SU-DHL-6 (cell line): ENCODE measurements around the gene LTBP1.

Source experiments
- H2AFZ ChIP-seq: fragments of 200-600 bp; sonication (generic); 2 replicates; pipeline ENCODE4 v1.6.1; 2014; ENCODE audit warnings: low read depth, mild to moderate bottlenecking, moderate library complexity, mixed read lengths, antibody characterized with exemption, low read length; ENCODE audit not compliant: severe bottlenecking
- H3F3A ChIP-seq: fragments of 200-600 bp; shearing (Covaris generic); 2 replicates; pipeline ENCODE4 v1.6.0; 2016; ENCODE audit warnings: antibody characterized with exemption, mild to moderate bottlenecking; ENCODE audit not compliant: insufficient read depth
- H3K27ac ChIP-seq: fragments of 200-600 bp; sonication (generic); 2 replicates; pipeline ENCODE4 v1.5.1; 2016; ENCODE audit warnings: low read depth, mild to moderate bottlenecking, low read length, moderate library complexity, mixed read lengths
- H3K27me3 ChIP-seq: fragments of 200-600 bp; sonication (generic), shearing (Covaris generic); 2 replicates; pipeline ENCODE4 v1.6.0; 2014; ENCODE audit warnings: mild to moderate bottlenecking, low read length
- H3K36me3 ChIP-seq: fragments of 200-600 bp; sonication (generic); 2 replicates; pipeline ENCODE4 v1.6.1; 2014; ENCODE audit warnings: mild to moderate bottlenecking, low read length, mixed read lengths
- H3K4me2 ChIP-seq: fragments of 300-600, 200-600 bp; shearing (Covaris generic), sonication (generic); 2 replicates; pipeline ENCODE4 v1.6.0; 2014; ENCODE audit warnings: low read length, low read depth, mild to moderate bottlenecking; ENCODE audit not compliant: poor library complexity, severe bottlenecking
- H3K4me3 ChIP-seq: fragments of 200-600 bp; sonication (generic); 2 replicates; pipeline ENCODE4 v1.5.1; 2014; ENCODE audit warnings: antibody characterized with exemption, low read length, mild to moderate bottlenecking, mixed read lengths; ENCODE audit not compliant: insufficient read depth, poor library complexity, severe bottlenecking
- H3K79me2 ChIP-seq: fragments of 200-600 bp; sonication (generic); 2 replicates; pipeline ENCODE4 v1.6.1; 2014; ENCODE audit warnings: mild to moderate bottlenecking, low read length, moderate library complexity; ENCODE audit not compliant: insufficient read depth
- H3K9ac ChIP-seq: fragments of 200-600 bp; sonication (generic); 2 replicates; pipeline ENCODE4 v1.7.0; 2014; ENCODE audit warnings: mild to moderate bottlenecking, low read length
- H3K9me2 ChIP-seq: fragments of 200-600 bp; sonication (generic); replicated peaks from 2 replicates; pipeline ENCODE4 v1.6.1; 2014; ENCODE audit warnings: low read length; ENCODE audit not compliant: insufficient read depth
- H3K9me3 ChIP-seq: fragments of 200-600 bp; sonication (generic); 2 replicates; pipeline ENCODE4 v1.6.1; 2014; ENCODE audit warnings: low read length, mixed read lengths; ENCODE audit not compliant: insufficient read depth
- H4K20me1 ChIP-seq: fragments of 200-600 bp; sonication (generic); 2 replicates; pipeline ENCODE4 v1.6.1; 2014; ENCODE audit warnings: low read depth, mild to moderate bottlenecking, antibody characterized with exemption, low read length, moderate library complexity, mixed read lengths
- CTCF ChIP-seq: fragments of 200-600 bp; sonication (generic); IDR thresholded peaks from one replicate; pipeline ENCODE4 v1.5.1; 2017; ENCODE audit warnings: antibody characterized with exemption, mild to moderate bottlenecking, low read length, moderate library complexity; ENCODE audit not compliant: insufficient read depth, poor library complexity, severe bottlenecking
- EZH2phosphoT487 ChIP-seq: fragments of 200-600 bp; sonication (generic), shearing (Covaris generic); conservative IDR thresholded peaks from 2 replicates; pipeline ENCODE4 v1.6.1; 2018; ENCODE audit warnings: mild to moderate bottlenecking, antibody characterized with exemption, low read length, moderate library complexity, mixed read lengths

The LTBP1 gene

GRCh38 chr2:33141476-33141875 lies 194.7 kb downstream of the LTBP1 start:
- Histone ChIP-seq H2AFZ (no peak overlapping the region), H3K79me2 (peaks cover 50% of the 10 kb centered on the region; the same call in 1 of the 2 replicates), H4K20me1 (no peaks in the 10 kb centered on the region), H3K9ac (no peak overlapping the region), H3K9me2 (no peaks in the 10 kb centered on the region), H3F3A (0 out of 2 replicates have a peak, but pooled peaks cover 3% of the 10 kb centered on the region), H3K27me3 (no peaks in the 10 kb centered on the region), H3K4me2 (no peak overlapping the region), H3K27ac (no peak overlapping the region), H3K36me3 (peaks cover 26% of the 10 kb centered on the region), H3K9me3 (no peaks in the 10 kb centered on the region), H3K4me3 (no peak overlapping the region)
- TF ChIP-seq EZH2phosphoT487 (no peak), CTCF (no peak)

GRCh38 chr2:33142810-33143209 lies 196.1 kb downstream of the LTBP1 start:
- H3K9ac ChIP-seq: no peak overlapping the region
- no peak for TF ChIP-seq EZH2phosphoT487
- no peak for TF ChIP-seq CTCF
- H3K4me3 ChIP-seq: no peak overlapping the region
- H3F3A ChIP-seq: 0 out of 2 replicates have a peak, but pooled peaks cover 3% of the 10 kb centered on the region
- H4K20me1 ChIP-seq: no peaks in the 10 kb centered on the region
- H3K27me3 ChIP-seq: no peaks in the 10 kb centered on the region
- peaks cover 53% of the 10 kb centered on the region for H3K79me2 ChIP-seq
- no peak overlapping the region for H2AFZ ChIP-seq
- no peaks in the 10 kb centered on the region for H3K9me3 ChIP-seq
- H3K4me2 ChIP-seq: no peak overlapping the region
- H3K27ac ChIP-seq: no peak overlapping the region
- peaks cover 25% of the 10 kb centered on the region; the same call in 1 of the 2 replicates for H3K36me3 ChIP-seq
- H3K9me2 ChIP-seq: no peaks in the 10 kb centered on the region

- Histone ChIP-seq H3K4me3 (no peak overlapping the region), H3K36me3 (peaks cover 18% of the 10 kb centered on the region; the same call in 1 of the 2 replicates)
- TF ChIP-seq CTCF (no peak), EZH2phosphoT487 (no peak)
Observed at GRCh38 chr2:33144243-33144642, 197.5 kb downstream of the LTBP1 start.

More at GRCh38 chr2:33144243-33144642, 197.5 kb downstream of the LTBP1 start:
- no peaks in the 10 kb centered on the region for H4K20me1 ChIP-seq
- no peaks in the 10 kb centered on the region for H3K27me3 ChIP-seq
- H3K4me2 ChIP-seq: no peak overlapping the region
- no peak overlapping the region for H2AFZ ChIP-seq
- no peaks in the 10 kb centered on the region for H3K9me2 ChIP-seq
- H3K27ac ChIP-seq: no peak overlapping the region
- no peaks in the 10 kb centered on the region for H3K9me3 ChIP-seq
- peaks cover 44% of the 10 kb centered on the region for H3K79me2 ChIP-seq
- H3F3A ChIP-seq: peaks cover 4% of the 10 kb centered on the region; the same call in 1 of the 2 replicates
- H3K9ac ChIP-seq: no peak overlapping the region
